NCI-H128 (cell line): Measurements from ENCODE around the gene CCNL2.
"Not testable (repeated sequence)": the region's sequence is repeated elsewhere in the genome, so short reads cannot be mapped to it uniquely, and the experiment has no call there.

ENCODE experiments used
- DNase-seq: peaks from one replicate; lab custom pipeline; 2025; ENCODE audit not compliant: unreplicated experiment; lab: John Stamatoyannopoulos, UW

CCNL2 gene

DNA sequence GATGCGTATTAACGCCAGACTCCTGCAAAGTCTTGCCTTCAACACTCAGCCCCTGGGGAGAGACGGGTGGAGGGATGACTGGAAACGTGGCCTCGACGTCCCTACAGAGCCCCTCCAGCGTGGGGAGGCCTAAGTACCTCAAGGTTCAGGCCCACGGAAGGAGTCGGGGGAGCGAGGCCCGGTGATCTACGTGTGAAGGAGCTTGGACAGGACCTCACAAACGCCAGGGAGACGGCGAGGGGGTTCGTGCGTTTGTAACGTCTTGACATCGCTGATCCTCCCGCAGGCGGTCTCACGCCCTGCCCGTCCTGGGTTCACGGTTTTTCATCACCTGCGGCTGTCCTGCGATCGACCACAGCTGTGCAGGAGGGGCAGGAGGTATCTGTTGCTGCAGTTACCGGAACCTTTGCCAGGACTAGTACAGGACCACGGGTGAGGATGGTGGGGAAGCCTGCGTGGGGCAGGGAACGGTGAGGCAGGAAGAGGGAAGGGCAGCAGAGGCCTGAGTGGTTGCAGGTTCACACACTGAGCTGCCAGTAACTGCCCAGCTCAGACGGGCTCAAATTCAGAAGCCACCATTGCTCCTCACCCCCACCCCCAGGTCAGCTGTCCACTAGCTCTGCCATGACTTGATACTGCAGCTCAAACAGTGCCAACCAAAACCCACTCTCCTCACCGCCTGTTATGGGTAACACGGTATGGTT is 889 bp upstream of the CCNL2 start:
- no peak for DNase-seq

- no peak for DNase-seq
These were observed 403 bp downstream of the CCNL2 start for GRCh38 chr1:1398677-1399186.

DNA sequence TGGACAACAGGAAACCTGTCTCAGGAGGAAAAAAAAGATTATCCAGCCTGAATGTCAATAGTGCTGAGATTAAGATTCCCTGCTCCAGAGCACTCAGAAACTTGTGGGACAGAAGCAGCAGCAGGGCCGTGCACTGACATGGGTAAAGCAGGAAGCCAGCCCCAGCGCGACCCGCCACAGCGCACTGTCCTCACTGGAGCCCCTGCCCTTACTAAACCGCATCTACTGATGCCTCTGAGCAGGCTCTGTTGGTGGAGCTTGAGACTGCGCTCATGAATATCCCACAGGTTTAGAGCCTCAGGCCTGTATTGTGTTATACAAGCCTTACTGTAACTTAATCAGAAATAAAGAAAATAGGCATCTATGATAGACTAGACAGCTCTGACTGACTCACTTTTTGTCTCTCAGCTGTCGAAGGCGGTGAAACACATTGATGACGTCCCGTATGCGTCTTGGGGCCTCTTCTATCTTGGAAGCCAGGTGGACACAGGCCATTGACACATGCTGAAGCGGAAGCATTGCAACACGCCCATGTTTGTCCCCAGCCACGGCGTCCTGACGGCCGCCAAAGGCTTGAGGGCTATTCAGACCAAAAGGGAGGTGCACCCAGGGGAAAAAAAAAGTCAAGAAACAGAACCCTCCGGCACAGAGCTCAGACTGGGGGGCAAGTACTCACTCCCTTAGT is 1.2 kb downstream of the CCNL2 start:
- DNase-seq: no peak

GRCh38 chr1:1395166-1395565 is 4.0 kb downstream of the CCNL2 start:
- no peak for DNase-seq

- DNase-seq: no peak
These were observed 5.0 kb downstream of the CCNL2 start for GRCh38 chr1:1394116-1394515.

GRCh38 chr1:1393428-1393827 is 5.7 kb downstream of the CCNL2 start:
- DNase-seq: no peak

GRCh38 chr1:1393014-1393413 is 6.1 kb downstream of the CCNL2 start:
- no peak for DNase-seq

DNA sequence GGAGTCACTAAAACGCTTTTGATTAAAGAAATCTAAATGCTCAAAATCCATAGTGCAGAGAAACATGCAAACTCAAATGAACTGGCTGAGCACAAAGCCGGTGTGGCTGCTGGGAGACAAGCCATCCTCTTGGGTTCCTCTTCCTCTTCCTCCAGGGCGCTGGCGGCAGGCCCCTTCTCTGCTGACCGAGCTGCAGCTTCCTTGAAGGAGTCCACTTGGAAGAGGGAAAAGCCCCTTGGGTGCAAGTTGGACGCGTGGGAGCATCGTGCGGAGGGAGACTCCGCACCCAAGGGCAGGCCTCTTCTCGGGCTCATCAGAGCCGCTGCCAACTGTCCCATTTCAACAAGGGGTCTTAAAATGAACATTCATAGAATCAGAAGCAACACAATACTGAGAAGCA is 7.9 kb downstream of the CCNL2 start:
- no peak for DNase-seq

DNA sequence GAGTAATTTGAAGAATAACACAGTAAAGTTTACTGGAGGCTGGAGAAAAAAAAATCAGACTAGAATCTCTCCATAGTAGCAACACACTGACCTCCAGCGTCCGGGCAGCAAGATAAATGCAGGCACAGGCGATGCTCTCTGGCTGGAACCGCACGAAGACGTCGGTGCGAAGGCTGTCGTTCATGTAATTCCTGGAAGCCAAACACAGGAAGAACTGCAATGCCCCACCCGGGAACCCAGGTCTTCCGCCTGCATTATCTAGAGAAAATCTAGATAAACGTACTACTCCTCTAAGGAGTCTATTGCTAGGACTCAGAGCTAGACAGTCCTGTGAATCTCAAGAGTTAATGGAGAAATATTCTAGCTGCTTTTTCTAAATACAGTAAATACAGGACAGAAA is 8.5 kb downstream of the CCNL2 start:
- DNase-seq: no peak

GRCh38 chr1:1388078-1388472 is 11.1 kb downstream of the CCNL2 start:
- no peak for DNase-seq

DNA sequence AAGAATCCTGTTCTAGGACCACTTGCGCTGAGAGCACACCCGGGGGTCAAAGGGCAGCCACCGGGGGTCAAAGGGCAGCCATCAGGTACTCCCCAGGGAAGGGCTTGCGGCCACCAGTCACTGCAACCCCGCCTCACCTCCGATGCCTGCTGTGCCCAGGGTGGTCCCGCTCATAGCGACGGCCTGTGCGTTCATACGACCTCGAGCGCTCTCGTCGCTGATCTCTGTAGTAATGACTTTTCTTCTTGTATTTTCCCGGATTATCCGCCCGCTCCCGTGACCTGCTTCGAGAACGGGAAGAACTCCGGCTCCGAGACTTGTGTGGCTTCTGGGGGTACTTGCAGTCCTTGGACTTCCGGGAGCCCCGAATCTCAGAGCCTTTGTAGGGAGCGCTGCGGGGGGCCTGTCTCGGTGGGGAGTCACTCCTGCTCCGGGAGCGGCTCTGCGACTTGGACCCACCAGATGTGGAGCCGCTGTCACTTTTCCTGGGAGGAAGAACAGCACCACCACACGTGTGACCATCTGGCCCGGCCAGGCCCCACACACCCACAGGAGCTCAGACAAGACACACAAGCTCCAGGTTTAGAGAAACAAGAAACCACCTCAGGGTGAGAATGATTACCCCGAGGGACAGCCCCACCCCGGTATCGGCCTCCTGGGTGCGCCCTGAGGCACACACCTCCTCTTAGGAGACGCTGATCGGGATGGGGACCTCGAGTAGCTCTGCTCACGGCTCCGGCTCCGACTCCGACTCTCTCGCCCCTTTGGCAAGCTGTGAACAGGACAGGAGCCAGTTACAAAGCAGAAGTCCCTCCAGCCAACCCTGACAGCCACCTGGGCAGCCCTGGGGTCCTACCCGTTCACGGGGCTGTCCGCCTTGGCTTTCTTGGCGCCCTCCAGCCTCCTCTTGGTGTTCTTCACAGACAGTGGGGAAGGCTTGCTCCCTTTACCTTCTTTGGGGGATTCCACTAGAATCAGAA is 11.7 kb downstream of the CCNL2 start:
- no peak for DNase-seq

DNA sequence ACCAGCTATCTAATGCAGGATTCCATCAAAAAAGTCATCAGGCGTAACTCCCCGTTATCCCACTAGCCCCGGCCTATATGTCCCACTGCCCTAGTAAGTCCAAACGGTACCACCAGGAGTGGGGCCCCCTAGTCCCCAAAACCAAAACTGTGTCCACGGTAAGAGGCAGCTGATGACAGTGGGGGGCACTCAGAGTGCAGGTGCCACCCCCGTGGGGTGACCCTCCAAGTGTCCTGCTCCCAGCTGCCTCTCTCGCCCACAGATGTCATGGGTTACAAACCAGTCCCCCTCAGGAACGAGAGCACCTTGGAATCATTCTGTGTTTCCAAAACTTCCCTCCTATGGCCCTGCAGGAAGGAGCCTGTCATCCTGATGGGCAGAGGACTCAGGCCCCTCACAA is 13.2 kb downstream of the CCNL2 start:
- no peak for DNase-seq

DNA sequence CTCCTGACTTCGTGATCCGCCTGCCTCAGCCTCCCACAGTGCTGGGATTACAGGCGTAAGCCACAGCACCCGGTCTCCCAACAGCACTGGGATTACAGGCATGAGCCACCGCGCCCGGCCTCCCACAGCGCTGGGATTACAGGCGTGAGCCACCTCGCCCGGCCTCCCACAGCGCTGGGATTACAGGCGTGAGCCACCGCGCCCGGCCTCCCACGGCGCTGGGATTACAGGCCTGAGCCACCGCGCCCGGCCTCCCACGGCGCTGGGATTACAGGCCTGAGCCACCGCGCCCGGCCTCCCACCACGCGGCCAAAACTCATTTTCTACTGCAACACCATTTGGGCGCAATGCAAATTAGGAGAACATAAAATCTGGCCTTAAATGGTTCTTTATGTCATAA is 13.8 kb downstream of the CCNL2 start:
- DNase-seq: not testable (repeated sequence)

DNA sequence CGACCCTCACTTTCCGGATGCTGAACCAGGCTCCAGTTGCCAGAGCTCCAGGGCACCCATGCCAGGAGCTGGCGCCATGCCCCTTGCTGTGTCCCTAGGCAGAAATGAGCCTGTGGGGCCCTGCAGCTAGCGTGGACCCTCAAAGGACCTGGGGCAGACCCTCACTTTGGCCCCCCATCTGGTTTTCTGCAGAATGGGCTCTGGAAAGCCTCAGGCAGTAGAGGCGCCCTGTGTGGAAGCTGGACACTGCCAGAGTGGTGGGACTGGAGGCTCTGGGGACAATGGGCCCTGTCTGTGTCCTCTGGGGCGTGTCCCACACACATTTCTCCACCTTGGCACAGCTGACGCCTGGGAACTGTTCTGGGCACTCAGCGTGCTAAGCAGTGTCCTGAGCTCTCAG is 17.8 kb downstream of the CCNL2 start:
- no peak for DNase-seq

DNA sequence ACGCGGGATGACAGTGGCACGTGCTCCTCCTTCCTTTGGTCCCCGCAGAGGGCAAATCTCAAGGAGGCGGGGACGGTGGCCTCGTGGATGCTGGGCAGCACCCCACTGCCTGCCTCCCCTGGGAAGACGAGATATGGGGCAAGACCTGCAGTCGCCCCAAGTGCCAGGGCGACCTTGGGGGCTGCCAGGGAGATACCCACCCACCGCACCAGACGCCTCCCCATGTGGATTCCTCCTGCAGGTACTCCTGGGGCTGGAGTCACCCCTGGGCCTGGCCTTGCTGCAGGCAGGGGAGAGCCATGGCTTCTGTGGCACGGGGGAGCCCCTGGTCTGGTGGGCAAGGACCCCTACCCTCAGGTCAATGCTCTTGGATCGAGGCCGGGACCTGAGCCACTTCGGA is 18.3 kb downstream of the CCNL2 start:
- DNase-seq: no peak

- no peak for DNase-seq
These were observed 21.5 kb downstream of the CCNL2 start for GRCh38 chr1:1377540-1378205.

- no peak for DNase-seq
These were observed 22.4 kb downstream of the CCNL2 start for GRCh38 chr1:1376551-1377226.

- DNase-seq: peak; percentile 100
These were observed 24.0 kb downstream of the CCNL2 start, which contains the start of gene AURKAIP1 for GRCh38 chr1:1374929-1375662. Gene AURKAIP1, minus strand, starts transcription at chr1:1375207. Its CDS starts 451 bp downstream, at chr1:1374756.

DNA sequence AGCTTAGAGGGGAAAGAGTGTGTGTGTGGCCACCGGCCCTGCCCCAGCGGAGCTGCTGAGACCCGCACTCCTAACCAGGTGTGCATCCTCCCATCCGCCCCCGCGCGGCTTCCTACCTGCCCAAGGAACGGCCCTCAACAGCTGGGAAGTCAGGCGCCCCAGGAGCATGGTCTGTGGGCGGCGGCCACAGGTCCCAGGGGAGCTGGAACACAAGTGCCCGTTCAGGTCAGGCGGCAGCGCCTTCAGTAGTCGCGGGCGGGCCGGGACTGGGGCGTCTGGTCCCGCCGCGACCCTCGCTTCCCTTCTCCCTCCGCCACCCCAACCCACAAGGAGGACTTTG is 24.6 kb downstream of the CCNL2 start:
- no peak for DNase-seq
